K562 (cell line): ENCODE data around the gene PDE11A. TPM values are rescaled to one million over a fixed set of nuclear protein-coding genes. Genes with fewer than 3 reads are reported as not detected.

Experiments
- FOS ChIP-seq: IDR thresholded peaks from 3 replicates; pipeline ENCODE4 v1.6.1; 2011; ENCODE audit not compliant: insufficient read length; ENCODE audit errors: extremely low read depth
- HNRNPUL1 ChIP-seq: fragments of 200-400 bp; formaldehyde crosslinking; IDR thresholded peaks from 2 replicates; pipeline ENCODE4 v1.6.1; 2017; ENCODE audit warnings: low read length
- PHF8 ChIP-seq: fragments of 200-600 bp; sonication (generic); IDR thresholded peaks from 2 replicates; pipeline ENCODE4 v1.6.1; 2012; ENCODE audit warnings: mixed run types, mild to moderate bottlenecking, inconsistent platforms, low read length, moderate library complexity, borderline replicate concordance
- PTTG1 ChIP-seq: fragments of 450-650 bp; IDR thresholded peaks from 2 replicates; pipeline ENCODE4 v1.6.1; 2016; ENCODE audit warnings: low read depth, mild to moderate bottlenecking, missing genetic modification characterization, missing compliant biosample characterization
- ZNF274 ChIP-seq: IDR thresholded peaks from 2 replicates; pipeline ENCODE4 v1.6.1; 2011; ENCODE audit warnings: low read depth, mild to moderate bottlenecking, low read length, moderate library complexity, borderline replicate concordance
- ZNF76 ChIP-seq: fragments of 250-450 bp; sonication (Bioruptor Pico); IDR thresholded peaks from 2 replicates; pipeline ENCODE4 v1.4.0; 2020; ENCODE audit warnings: mild to moderate bottlenecking, moderate library complexity, borderline replicate concordance
- polyA plus RNA-seq, 8 experiments: library from polyadenylated mRNA; depleted of rRNA in 4 of 8; stranded (reverse) in 5 of 8; unstranded in 3 of 8; fragments of >200 nt; fragmentation: Nextera tagmentation in 2 of 8; fragmentation: Illumina TruSeq in 1 of 8; extraction: Ambion mirVana in 2 of 8; extraction: Trizol in 1 of 8; gene quantifications; 2 replicates each; pipeline versions ENCODE4 v1.2.1 to v1.2.3, GENCODE V29; 2011 to 2014; ENCODE audit warnings: inconsistent platforms in 1 of 8, missing spikeins in 1 of 8
- total RNA-seq, 7 experiments: library from RNA; depleted of rRNA in 6 of 7; stranded (reverse); fragments of >200 nt in 6 of 7; fragmentation: Illumina TruSeq in 2 of 7; extraction: Trizol in 2 of 7; gene quantifications; 2 replicates each; pipeline versions ENCODE4 v1.2.1 to v1.2.3, GENCODE V29; 2011 to 2021; ENCODE audit warnings: low replicate concordance in 1 of 7
- TF ChIP-seq, protein P1 (sequence below): sonication (generic); formaldehyde crosslinking; IDR thresholded peaks from 2 replicates; pipeline ENCODE4 v1.4.0; 2020; ENCODE audit warnings: mild to moderate bottlenecking, missing genetic modification reagents
- TF ChIP-seq, protein P2 (sequence below): fragments of 450-650 bp; formaldehyde crosslinking; IDR thresholded peaks from 2 replicates; pipeline ENCODE4 v1.4.0; 2020; ENCODE audit warnings: mild to moderate bottlenecking
- TF ChIP-seq, protein P3 (sequence below): fragments of 450-650 bp; formaldehyde crosslinking; conservative IDR thresholded peaks from 2 replicates; pipeline ENCODE4 v1.4.0; 2022; ENCODE audit warnings: mild to moderate bottlenecking, missing genetic modification characterization
- TF ChIP-seq, protein P4 (sequence below): fragments of 250-450 bp; sonication (Bioruptor Pico); IDR thresholded peaks from 2 replicates; pipeline ENCODE4 v1.4.0; 2020
- TF ChIP-seq, protein P5 (sequence below): sonication (generic); formaldehyde crosslinking; IDR thresholded peaks from 2 replicates; pipeline ENCODE4 v1.8.0; 2022; ENCODE audit warnings: missing genetic modification reagents, mild to moderate bottlenecking, borderline replicate concordance
- TF ChIP-seq, protein P6 (sequence below): sonication (generic); formaldehyde crosslinking; IDR thresholded peaks from 2 replicates; pipeline ENCODE4 v1.8.1; 2022; ENCODE audit warnings: missing genetic modification reagents

PDE11A gene
- total and polyA plus RNA-seq, 9 of the 15 experiments (the other 6 are each of a cell fraction or from before 2014, with no cell fraction given): 3.2 to 22.1 (median 5.7) TPM

DNA sequence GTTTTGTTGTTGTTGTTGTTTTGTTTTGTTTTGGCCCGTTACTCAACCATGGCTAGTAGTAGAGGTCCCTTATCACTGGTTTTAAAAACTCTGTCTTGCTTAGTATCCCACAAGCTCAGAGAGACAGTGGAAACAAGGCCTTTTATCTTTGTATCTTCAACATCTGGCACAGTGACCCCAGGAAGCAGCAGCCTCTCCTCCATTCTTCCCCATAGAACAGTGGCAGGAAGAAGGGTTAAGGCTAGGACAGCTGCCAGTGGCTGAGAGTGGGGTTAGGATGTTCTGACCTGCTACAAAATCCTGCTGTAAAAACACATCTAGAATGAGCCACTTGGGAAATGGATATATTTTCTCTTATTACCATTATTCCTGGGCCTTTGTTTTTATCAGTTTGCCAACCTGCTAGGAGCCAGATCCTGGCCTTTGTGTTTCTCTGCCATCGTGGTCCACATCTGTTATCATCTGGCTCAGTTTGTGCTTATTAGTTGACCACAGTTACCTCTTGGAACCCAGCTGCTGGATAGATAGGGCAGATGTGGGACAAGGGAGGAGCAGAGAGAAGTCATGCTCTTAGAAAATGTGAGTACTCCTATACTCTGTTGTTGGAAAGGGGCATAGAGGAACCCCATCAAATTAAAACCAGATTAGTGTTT lies 433.2 kb downstream of the PDE11A start (continued):
- TF ChIP-seq, protein P1, sequence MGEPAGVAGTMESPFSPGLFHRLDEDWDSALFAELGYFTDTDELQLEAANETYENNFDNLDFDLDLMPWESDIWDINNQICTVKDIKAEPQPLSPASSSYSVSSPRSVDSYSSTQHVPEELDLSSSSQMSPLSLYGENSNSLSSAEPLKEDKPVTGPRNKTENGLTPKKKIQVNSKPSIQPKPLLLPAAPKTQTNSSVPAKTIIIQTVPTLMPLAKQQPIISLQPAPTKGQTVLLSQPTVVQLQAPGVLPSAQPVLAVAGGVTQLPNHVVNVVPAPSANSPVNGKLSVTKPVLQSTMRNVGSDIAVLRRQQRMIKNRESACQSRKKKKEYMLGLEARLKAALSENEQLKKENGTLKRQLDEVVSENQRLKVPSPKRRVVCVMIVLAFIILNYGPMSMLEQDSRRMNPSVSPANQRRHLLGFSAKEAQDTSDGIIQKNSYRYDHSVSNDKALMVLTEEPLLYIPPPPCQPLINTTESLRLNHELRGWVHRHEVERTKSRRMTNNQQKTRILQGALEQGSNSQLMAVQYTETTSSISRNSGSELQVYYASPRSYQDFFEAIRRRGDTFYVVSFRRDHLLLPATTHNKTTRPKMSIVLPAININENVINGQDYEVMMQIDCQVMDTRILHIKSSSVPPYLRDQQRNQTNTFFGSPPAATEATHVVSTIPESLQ (CRISPR knock-in tag): 0 out of 2 replicates have a peak, but pooled peaks have one; percentile 46
- TF ChIP-seq, protein P2, sequence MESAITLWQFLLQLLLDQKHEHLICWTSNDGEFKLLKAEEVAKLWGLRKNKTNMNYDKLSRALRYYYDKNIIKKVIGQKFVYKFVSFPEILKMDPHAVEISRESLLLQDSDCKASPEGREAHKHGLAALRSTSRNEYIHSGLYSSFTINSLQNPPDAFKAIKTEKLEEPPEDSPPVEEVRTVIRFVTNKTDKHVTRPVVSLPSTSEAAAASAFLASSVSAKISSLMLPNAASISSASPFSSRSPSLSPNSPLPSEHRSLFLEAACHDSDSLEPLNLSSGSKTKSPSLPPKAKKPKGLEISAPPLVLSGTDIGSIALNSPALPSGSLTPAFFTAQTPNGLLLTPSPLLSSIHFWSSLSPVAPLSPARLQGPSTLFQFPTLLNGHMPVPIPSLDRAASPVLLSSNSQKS: no peak
- TF ChIP-seq, protein P3, sequence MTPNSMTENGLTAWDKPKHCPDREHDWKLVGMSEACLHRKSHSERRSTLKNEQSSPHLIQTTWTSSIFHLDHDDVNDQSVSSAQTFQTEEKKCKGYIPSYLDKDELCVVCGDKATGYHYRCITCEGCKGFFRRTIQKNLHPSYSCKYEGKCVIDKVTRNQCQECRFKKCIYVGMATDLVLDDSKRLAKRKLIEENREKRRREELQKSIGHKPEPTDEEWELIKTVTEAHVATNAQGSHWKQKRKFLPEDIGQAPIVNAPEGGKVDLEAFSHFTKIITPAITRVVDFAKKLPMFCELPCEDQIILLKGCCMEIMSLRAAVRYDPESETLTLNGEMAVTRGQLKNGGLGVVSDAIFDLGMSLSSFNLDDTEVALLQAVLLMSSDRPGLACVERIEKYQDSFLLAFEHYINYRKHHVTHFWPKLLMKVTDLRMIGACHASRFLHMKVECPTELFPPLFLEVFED (CRISPR knock-in tag): no peak
- TF ChIP-seq FOS (no peak), PTTG1 (tag) (no peak), HNRNPUL1 (no peak), ZNF76 (no peak), PHF8 (no peak), ZNF274 (no peak; the same call in 1 of the 2 replicates)
- TF ChIP-seq, protein P4, sequence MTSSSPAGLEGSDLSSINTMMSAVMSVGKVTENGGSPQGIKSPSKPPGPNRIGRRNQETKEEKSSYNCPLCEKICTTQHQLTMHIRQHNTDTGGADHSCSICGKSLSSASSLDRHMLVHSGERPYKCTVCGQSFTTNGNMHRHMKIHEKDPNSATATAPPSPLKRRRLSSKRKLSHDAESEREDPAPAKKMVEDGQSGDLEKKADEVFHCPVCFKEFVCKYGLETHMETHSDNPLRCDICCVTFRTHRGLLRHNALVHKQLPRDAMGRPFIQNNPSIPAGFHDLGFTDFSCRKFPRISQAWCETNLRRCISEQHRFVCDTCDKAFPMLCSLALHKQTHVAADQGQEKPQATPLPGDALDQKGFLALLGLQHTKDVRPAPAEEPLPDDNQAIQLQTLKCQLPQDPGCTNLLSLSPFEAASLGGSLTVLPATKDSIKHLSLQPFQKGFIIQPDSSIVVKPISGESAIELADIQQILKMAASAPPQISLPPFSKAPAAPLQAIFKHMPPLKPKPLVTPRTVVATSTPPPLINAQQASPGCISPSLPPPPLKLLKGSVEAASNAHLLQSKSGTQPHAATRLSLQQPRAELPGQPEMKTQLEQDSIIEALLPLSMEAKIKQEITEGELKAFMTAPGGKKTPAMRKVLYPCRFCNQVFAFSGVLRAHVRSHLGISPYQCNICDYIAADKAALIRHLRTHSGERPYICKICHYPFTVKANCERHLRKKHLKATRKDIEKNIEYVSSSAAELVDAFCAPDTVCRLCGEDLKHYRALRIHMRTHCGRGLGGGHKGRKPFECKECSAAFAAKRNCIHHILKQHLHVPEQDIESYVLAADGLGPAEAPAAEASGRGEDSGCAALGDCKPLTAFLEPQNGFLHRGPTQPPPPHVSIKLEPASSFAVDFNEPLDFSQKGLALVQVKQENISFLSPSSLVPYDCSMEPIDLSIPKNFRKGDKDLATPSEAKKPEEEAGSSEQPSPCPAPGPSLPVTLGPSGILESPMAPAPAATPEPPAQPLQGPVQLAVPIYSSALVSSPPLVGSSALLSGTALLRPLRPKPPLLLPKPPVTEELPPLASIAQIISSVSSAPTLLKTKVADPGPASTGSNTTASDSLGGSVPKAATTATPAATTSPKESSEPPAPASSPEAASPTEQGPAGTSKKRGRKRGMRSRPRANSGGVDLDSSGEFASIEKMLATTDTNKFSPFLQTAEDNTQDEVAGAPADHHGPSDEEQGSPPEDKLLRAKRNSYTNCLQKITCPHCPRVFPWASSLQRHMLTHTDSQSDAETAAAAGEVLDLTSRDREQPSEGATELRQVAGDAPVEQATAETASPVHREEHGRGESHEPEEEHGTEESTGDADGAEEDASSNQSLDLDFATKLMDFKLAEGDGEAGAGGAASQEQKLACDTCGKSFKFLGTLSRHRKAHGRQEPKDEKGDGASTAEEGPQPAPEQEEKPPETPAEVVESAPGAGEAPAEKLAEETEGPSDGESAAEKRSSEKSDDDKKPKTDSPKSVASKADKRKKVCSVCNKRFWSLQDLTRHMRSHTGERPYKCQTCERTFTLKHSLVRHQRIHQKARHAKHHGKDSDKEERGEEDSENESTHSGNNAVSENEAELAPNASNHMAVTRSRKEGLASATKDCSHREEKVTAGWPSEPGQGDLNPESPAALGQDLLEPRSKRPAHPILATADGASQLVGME (CRISPR knock-in tag): no peak
- TF ChIP-seq, protein P5, sequence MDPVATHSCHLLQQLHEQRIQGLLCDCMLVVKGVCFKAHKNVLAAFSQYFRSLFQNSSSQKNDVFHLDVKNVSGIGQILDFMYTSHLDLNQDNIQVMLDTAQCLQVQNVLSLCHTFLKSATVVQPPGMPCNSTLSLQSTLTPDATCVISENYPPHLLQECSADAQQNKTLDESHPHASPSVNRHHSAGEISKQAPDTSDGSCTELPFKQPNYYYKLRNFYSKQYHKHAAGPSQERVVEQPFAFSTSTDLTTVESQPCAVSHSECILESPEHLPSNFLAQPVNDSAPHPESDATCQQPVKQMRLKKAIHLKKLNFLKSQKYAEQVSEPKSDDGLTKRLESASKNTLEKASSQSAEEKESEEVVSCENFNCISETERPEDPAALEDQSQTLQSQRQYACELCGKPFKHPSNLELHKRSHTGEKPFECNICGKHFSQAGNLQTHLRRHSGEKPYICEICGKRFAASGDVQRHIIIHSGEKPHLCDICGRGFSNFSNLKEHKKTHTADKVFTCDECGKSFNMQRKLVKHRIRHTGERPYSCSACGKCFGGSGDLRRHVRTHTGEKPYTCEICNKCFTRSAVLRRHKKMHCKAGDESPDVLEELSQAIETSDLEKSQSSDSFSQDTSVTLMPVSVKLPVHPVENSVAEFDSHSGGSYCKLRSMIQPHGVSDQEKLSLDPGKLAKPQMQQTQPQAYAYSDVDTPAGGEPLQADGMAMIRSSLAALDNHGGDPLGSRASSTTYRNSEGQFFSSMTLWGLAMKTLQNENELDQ (CRISPR knock-in tag): no peak
- TF ChIP-seq, protein P6, sequence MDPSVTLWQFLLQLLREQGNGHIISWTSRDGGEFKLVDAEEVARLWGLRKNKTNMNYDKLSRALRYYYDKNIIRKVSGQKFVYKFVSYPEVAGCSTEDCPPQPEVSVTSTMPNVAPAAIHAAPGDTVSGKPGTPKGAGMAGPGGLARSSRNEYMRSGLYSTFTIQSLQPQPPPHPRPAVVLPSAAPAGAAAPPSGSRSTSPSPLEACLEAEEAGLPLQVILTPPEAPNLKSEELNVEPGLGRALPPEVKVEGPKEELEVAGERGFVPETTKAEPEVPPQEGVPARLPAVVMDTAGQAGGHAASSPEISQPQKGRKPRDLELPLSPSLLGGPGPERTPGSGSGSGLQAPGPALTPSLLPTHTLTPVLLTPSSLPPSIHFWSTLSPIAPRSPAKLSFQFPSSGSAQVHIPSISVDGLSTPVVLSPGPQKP (CRISPR knock-in tag): no peak
